HG02884 (cell line): ENCODE measurements around the gene LHPP.

Source experiments
- ATAC-seq: cut with Tn5 transposase; IDR thresholded peaks from one replicate; pipeline ENCODE4 v1.9.1; 2021; ENCODE audit warnings: mild to moderate bottlenecking, moderate library complexity; ENCODE audit not compliant: unreplicated experiment

LHPP gene

DNA sequence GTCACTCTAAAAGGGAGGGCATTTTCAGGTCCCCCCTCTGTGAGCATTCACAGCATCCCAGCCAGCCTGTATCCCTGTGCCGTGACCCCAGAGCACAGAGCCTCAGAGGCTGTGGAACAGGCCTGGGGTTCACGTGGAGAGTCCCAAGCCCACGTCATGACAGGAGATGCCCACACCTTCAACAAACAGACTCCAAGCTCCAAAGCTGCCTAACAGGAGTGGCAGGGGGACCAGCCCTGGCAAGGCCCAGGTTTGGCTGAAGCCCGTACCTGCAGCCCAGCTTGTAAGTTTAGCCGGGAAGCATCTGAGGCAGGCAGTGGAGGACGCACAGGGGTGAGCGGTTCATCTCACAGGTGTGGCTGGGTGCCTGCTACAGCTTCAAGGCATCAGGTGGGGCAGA, 33.5 kb downstream of the LHPP start:
- no peak for ATAC-seq

DNA sequence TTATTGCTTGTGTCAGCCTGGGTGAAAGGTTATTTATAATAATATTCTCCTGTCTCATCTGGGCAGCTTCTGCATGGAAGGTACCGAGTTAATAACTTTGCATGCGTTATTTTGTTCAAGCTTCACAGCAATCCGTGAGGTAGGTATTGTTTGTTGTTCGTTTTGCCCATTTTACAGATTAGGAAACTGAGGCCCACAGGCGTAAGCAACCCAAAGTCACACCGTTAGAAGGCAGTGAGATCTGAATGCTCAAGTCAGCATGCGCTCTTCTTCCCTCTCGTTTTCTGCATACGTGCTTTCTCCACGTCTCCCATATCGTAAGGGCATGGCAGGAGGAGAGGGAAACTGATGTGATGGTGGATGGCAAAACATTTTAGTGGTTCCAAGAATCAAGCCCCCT, 34.1 kb downstream of the LHPP start:
- ATAC-seq = no peak

DNA sequence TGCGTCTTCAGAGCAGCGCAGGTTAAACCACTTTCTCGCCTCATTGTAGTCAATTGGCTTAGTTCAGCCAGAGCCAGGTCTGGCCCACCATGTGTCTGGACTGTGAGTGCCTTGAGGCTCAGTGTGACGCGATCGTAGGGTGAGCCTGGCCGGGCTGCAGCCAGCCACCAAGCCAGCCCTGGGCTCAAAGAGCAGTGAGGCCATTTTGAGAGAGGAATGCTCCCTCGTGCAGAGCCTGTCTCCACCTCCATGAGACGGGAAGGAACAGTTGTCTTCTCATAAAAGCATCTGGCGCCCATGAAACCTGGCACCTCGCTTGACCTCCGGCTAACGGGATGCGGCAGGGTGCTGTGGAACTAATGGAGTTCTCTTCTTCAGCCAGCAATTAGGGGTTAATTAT, 34.5 kb downstream of the LHPP start:
- ATAC-seq = no peak

DNA sequence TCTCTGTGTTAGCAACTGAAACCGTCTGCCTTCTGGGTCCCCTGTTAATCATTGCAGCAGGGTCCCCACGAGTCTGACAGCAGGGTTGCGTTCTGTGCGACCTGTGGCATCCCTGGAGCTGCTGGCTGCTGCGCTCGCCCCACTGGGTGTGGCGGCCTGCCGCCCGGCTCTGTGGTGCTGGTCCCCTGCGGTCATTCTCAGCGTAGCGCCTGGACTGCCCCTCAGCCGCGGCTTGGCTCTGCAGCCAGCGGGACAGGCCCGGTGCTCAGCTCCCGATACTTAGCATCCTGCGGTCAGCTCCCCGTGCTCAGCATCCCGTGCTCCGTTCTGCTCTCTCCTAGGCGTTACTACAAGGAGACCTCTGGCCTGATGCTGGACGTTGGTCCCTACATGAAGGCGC, 35.0 kb downstream of the LHPP start:
- no peak for ATAC-seq

DNA sequence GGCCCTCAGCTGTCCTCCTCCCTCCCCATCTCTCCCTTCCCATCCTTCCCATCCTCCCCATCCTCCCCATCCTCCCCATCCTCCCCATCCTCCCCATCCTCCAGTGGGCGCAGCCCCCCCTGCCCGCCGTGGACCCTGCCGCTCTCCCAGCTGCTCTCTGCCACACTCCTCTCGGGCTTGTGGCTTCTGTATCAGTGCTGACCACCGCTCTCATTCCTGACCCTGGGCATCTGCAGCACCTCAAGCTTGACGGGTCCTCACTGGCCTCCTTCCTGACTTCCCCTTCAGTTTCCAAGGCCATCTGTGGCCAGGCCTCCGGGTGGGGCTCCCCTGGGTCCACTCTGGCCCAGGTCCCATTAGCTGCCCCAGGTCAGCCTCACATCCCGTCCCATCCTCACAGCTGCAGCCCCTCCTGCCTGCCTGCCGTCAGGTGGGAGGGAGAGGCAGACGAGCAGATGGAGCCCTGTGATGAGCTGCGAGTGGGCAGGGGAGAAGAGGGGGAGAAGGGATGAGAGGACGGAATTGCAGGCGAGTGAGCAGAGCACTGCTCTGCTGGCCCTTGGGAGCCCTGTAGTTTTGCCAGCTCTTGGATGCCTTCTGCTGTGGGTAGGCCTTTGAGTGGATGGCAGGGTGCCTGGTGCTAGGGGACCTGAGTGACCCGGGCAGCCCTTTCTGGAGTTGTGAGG, 35.7 kb downstream of the LHPP start:
- ATAC-seq = no peak

DNA sequence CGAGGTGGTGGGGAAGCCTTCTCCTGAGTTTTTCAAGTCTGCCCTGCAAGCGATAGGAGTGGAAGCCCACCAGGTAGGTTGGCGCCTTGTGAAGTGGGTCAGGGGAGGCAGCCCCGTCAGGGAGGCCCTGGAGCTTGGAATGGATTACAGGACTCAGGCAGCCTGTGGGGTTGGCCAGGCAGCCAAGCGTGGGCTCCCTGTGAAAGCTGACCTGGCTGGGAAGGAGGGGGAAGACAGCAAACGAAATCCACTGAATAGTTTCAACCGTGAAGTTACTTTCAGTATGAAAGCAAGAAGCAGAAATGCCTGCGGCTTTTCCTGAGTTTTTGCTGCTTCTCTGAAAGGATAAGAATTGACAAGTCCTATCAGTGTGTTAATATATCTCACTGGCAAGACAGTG, 36.4 kb downstream of the LHPP start:
- ATAC-seq = no peak

DNA sequence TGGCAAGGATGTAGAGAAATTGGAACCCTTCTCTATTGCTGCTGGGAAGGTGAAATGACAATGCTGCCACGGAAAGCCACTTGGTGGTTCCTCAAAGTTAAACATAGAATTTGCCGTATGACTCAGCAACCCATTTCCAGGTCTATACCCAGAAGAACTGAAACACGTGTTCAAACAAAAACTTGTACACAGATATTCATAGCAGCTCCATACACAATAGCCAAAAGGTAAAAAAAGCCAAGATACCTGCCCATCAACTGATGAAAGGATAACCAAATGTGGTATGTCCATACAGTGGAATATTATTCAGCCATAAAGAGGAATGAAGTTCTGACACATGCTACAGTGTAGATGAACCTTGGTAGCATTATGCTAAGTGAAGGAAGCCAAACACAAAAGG, 39.1 kb downstream of the LHPP start:
- no peak for ATAC-seq

DNA sequence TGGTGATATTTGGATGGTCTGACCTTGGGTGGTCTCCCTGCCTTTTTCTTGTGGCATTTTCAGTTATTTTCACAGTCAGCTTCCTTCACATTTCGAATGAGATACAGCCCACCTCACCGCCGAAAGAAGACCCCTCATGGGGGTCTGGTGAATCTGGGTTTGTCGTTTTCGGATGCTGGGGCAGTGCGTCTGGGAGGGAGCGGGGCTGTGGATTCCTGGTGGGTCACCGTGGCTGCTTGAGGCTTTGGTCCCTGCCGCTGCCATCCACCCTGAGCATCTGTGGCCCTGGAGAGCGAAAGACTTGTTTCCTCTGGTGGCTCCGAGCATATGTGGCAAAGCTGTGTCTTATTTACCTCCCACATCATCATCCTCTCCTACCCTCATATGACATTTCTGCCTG, 43.1 kb downstream of the LHPP start:
- ATAC-seq = no peak

DNA sequence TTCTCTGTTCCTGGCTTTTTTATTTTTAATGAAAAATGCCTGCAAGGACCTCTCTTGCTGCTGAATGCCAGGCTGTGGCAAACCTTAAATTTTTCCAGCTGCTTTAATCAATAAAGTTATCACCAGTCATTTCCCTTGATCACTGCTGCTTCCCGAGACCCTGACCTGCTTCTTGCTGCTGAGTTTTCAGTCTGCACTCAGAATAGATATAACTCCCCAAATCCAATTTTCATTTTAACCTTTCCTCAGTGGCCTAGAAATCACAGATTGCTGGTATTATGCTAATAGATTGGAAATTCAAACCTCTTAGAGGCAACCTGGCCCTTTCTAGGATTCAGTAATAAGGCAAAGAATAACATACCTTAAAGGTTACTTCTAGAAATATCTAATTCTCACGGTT, 43.7 kb downstream of the LHPP start:
- ATAC-seq = no peak

DNA sequence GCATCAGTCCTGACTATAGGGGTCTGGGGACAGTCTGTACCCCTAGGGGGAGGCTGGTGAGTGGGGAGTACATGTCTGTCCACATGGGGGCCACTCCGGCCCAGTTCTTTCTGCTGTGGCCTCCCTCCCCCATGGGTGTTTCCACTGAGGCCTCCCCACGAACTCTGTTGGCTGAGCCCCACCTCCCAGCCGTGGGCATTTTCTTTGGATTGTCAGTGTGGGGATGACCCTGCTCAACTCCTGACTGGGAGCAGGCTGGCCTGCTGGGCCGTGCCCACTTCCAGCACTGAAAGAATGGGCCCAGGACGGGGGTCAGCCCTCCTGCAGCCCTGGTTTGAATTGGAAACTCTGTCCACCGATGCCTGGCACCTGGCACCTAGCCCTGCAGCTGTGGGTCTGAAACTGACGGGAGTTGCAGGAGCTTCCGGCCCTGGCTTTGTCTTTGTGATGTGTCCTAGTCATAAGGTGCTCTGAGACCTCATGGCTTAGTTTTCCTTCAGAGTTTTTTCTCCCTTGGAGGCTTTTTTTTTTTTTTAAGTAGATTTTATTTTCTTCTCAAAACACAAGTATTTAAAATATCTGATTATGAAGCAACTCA, 46.5 kb downstream of the LHPP start:
- ATAC-seq = no peak

DNA sequence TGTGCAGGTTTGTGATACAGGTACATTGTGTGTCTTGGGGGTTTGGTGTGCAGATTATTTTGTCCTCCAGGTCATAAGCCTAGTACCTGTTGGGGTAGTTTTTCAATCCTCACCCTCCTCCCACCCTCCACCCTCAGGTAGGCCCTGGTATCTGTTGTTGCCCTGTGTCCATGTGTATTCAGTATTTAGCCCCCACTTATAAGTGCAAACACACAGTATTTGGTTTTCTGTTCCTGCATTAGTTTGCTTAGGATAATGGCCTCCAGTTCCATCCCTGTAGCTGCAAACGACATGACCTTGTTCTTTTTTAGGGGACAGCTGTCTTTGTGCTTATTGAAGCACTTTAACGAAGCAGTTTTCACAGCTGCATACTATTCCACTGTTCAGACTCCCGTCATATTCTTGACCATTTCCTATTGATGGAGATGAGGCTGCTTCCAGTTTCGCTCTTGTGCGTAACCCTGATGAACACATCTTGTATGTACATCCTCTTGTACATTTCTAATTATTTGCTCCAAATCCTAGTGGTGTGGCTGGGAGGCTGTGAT, 47.4 kb downstream of the LHPP start:
- ATAC-seq = no peak

DNA sequence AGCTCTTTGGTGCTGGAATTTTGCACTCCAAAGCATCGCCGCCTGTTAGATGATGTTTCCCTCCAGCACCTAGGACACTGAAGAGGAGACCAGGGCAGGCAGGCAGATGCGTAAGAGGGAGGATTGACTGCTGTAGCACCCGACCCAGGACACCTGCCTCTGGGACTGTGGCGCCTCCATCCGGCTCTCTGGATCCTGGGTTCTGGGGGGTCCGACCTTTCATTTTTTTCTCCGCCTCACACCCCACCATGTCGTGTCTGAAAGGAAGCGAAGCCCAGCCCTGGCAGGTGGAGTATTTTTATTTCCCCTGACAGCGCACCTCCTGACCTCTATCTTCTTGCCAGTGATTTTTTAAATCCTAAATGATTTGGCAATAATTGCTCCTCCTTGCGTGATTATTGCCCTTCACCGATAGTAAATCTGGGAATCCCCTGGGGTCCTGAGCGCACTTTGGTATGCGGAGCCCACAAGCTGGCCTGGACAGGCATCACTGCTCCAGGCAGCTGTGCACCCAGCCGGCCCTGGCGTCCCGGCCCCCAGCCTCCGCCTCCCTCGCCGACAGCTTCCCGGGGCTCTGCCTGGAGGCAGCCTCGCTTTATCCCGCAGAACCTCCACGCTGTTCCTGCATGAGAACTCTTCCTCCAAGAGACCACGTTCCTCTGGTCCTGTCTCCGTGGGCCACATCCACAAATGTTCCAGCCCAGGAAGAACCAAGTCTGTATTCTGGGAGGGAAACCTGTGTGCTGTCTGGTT, 48.4 kb downstream of the LHPP start:
- no peak for ATAC-seq

DNA sequence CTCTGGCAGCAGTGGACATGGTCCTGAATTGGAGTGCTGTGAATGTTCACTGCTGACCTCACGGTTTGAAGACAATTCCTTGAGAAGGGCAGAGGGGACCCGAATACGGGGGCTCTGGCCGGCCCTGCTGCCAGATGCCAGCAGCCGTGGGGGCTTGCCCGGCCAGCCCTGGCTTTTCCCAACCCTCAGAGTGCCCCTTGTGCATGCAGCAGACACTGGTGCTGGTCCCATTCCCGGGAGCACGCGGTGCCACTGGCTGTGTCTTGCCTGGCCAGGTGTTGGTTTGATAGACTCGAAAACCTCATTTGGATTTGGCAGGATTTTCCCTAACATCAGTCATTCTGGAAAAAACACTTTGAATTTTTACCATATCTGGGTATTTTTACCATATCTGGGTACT, 49.1 kb downstream of the LHPP start:
- ATAC-seq = no peak

DNA sequence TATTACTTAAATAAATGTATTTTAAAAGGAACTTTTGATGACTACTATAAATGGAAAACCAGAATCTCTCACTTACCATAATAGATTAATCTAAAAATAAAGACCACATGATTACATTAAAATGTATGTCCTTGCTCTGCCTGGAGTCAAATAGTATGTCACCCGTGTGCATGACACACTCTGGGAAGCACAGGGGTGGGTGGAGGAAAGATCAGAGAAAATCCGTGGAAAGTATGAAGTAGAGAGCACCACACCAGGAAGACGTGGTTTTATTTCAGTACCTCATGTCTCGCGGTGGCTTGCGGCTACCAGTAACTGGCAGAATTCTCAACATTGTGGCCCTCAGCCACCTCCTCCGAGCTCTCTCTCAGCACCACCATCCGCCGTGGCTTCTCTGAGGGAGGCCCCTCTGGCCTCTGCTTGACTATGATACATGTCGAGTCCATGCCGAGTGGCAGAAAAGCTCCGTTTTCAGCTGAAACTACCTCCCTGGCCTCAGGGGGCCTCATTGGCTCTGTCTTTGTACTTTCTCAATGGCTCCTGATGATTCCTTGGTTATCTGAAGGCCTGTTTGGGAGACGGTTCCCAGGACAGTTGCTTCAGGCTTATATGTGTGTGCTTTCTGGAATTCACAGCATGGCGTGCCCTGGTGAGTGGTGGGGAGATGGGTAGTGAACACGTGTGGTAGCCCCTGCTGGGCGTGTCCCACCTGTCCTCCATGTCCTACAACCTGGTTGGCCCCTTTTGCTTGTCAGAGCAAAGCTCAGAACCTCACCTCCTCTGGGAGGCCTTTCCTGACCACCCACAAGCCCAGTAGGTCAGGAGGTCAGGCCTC, 49.8 kb downstream of the LHPP start:
- no peak for ATAC-seq

DNA sequence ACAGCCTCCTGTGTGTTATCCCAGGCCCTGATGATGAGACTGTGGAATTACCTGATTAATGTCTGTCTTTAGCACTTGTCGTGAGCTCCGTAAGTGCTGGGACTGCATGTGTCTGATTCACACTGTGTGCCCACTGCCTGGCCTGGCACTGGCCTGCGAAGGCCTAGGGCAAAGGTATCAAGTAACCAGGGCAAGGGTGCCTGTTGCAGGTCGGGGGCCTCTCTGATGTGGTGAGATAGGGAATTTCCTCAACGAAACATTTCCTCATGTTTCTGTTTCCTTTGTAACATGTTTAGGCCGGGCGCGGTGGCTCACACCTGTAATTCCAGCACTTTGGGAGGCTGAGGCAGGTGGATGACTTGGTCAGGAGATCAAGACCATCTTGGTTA, 50.4 kb downstream of the LHPP start:
- ATAC-seq = no peak

DNA sequence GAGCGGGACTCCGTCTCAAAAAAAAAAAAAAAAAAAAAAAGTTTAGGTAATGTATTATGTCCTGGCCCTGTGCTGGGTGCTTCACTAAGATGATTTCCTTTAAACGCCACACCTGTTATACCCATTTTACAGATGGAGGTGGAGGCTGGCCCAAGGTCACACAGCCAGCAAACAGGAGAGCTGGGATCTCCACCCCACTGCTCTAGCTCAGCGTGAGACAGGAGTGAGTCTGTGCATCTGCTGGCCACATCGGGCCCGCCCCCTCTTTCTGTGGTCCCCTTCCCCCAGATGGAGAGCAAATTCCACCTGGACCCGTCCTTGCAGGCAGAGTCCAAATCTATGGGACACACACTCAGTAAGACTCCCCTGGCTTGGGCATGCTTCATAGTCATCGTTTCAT, 51.0 kb downstream of the LHPP start:
- ATAC-seq = no peak

DNA sequence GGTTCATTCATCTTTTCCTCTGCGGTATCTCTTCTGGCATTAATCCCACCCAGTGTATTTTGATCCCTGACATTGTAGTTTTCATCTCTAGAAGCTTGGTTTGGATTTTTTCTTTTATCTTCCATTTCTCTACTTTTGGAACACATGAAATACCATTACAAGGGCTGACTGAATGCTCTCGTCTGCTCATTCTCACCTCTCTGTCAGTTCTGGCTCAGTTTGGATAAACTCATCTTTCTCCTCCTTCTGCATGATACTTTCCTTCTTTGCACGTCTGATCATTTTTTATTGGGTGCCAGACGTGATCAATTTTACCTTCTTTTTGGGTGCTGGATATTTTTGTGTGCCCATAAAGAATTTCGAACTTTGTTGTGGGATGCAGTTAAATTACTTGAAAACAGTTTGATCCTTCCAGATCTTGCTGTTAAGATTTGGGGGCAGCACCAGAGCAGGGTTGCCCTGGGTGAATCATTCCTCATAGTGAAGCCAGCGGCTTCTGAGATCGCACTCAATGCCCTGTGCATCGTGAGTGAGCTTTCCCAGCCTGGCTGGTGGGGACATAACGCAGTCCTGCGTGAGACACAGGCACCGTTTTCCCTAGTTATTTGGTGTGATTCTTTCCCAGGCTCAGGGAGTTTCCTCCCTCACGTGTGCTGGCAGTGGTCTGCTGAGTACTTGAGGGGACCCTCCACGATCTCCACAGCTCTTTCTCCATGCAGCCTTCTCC, 53.8 kb downstream of the LHPP start:
- ATAC-seq = no peak

DNA sequence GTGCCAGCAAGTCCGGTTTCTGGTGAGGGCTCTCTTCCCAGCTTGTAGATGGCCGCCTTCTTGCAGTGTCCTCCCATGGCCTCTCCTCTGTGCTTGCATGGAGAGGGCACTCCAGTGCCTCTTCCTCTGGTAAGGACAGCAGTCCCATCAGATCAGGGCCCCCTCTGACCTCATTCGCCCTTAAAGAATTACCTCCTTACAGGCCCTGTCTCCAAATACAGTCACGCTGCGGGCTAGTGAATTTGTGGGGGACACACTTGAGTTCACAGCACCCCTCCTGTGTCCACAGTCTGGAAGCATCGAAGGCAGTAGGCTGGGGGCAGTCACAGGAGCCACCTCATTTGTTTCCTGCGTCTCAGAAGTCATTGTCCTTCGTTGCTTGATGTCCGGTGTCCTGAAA, 54.6 kb downstream of the LHPP start:
- no peak for ATAC-seq

DNA sequence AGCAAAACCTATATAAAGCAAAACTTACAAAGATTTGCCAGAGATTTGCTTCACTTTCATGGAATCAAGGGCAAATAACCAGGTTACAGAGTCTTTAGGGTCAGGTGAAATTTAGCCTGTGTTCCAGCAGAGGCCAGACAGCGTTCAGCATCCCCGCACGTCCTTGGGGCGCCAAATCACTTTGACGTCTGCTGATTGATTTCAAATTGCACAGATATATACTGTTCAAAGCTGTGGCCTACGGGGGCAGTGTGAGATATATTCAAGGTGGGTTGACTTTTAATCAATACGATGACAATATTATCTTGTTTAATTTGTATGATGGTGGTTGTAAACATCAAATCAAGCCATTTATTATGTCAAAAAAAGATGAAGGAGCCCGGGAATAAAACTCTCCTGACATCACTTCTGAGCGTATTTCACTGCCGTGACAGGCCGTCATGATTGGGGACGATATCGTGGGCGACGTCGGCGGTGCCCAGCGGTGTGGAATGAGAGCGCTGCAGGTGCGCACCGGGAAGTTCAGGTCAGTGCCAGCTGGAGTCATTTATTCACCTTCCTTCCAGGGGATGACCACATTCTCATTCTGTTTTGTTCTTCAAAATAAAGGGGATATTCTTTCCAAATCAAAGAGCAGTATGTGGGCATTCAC, 55.2 kb downstream of the LHPP start:
- ATAC-seq = no peak

DNA sequence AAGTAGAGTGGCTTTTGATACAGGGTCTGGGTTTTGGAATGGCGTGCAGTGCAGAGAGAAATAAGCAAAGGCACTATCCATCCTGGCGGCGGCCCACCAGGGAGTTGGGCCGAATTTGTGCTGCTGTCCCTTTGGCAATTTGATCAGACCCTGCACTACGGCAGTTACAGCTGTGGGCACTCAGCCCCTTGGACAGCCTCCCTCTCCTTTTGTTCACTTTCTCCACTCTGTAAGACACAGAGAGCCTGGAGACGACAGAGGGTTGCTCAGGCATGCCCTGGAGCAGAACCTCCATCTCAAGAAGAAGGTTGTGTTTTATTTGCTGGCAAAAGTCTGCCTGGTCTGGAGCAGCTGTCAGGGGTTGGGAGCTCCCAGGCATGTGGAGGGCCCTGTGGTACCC, 55.8 kb downstream of the LHPP start:
- ATAC-seq = no peak
